ENCODE results near the gene HERPUD1.

DNA sequence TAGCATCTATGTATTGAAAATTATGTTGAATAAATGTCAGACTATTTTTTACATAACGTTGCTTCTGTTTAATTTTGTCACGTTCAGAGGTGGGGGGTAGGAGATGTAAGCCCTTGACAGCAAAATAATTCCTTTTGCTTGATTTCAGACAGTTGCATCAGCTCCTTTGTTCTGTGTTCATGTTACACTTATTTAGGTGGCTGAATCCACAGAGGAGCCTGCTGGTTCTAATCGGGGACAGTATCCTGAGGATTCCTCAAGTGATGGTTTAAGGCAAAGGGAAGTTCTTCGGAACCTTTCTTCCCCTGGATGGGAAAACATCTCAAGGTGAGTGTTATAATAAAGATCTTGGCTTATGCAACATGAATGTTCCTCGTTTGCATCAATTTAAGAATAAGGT is 4.5 kb downstream of the HERPUD1 start:
- TF ChIP-seq, protein P1, sequence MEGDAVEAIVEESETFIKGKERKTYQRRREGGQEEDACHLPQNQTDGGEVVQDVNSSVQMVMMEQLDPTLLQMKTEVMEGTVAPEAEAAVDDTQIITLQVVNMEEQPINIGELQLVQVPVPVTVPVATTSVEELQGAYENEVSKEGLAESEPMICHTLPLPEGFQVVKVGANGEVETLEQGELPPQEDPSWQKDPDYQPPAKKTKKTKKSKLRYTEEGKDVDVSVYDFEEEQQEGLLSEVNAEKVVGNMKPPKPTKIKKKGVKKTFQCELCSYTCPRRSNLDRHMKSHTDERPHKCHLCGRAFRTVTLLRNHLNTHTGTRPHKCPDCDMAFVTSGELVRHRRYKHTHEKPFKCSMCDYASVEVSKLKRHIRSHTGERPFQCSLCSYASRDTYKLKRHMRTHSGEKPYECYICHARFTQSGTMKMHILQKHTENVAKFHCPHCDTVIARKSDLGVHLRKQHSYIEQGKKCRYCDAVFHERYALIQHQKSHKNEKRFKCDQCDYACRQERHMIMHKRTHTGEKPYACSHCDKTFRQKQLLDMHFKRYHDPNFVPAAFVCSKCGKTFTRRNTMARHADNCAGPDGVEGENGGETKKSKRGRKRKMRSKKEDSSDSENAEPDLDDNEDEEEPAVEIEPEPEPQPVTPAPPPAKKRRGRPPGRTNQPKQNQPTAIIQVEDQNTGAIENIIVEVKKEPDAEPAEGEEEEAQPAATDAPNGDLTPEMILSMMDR (IDR thresholded peaks at IDR 0.05; ENCODE audit: control extremely low read depth in 1 of 3, insufficient read depth in 1 of 3, low read depth in 1 of 3, low read length in 3 of 3): no peak
- TF ChIP-seq CEBPB (IDR thresholded peaks at IDR 0.05; ENCODE audit: low read depth, low read length): no peak
